CD4-positive, alpha-beta T cell treated with Interferon gamma for 1 hour (primary cell): ENCODE measurements around the gene CD9.
A peak's percentile ranks its signal among the peaks of the same experiment; 100 is the strongest.
"Not testable (repeated sequence)": the region's sequence is repeated elsewhere in the genome, so short reads cannot be mapped to it uniquely, and the experiment has no call there.

Experiments
- DNase-seq: peaks from one replicate; pipeline ENCODE4 v3.0.0-alpha.2; 2020

CD9 gene

DNA sequence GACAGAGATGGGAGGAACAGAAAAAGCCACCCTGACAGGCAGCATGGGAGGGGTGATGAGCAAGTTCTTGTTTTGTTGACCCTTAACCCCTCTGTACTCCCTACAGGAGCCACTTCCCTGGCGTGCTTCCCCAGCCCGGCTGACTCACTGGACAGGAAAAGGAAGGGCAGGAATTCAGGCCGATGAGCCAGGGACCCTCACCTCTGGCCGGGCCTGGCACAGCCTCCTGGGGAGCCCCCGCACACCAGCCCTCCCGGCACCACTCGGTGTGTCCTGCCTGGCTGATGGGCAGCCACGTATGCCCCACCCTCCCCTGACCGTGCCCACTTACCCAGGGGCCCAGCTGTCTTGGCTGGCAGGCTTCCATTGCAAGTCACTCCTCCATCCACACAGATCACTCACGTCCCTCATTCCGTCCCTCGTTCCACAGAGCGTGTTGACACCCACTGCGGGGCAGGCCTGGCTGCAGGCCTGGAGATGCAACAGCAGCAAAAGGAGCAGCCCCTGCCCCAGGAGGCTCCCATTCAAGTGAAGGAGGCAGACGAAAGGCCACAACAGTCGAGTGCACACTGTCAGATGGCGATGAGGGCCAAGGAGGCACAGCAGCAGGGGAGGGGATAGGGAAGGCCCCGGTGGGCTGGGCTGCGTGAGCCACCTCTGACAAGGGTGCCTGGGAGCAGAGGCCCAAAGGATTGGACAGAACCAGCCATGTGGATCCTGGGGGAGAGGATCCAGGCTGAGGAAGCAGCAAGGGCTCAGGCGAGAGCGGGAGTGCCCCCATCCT is 19.7 kb upstream of the CD9 start:
- DNase-seq, result no peak

GRCh38 chr12:6181166-6181565 is 19.0 kb upstream of the CD9 start:
- DNase-seq, result no peak

GRCh38 chr12:6181583-6182278 is 18.5 kb upstream of the CD9 start:
- no peak for DNase-seq

- no peak for DNase-seq
Measured at GRCh38 chr12:6182279-6182898, 17.8 kb upstream of the CD9 start.

DNA sequence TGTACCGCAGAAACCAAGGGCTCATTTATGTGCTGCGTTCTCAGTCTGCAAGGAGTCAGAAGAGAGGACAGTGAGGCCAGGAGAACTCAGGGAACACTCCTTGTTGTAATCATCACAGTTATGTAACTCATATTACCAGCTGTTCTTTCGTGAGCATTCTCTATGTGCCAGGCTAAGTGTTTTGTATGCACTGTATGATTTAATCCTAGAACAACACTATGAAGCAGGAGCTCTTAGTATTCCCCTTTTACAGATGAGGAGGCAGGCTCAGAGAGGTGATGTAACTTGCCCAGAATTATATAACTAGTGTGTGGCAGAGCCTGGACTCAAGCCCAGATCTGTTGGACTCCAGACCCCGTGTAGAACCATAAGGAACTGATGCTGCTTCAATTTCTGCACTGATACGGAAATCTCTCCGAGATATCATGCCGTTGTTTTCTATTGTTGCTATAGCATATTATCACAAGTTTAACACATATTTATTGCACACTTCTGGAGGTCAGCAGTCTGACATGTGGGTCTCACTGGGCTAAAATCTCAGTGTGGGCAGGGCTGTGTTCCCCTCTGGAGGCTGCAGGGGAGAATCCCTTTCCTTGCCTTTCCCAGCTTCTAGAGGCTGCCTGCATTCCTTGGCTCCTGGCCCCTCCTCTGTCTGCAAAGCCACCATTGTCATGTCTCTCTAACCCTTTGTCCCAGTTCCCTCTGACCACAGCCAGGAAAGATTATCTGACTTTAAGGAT is 16.3 kb upstream of the CD9 start:
- DNase-seq, result no peak

- no peak for DNase-seq
Measured at GRCh38 chr12:6185961-6186827, 14.0 kb upstream of the CD9 start.

- DNase-seq, result no peak
Measured at GRCh38 chr12:6187948-6188793, 12.0 kb upstream of the CD9 start.

DNA sequence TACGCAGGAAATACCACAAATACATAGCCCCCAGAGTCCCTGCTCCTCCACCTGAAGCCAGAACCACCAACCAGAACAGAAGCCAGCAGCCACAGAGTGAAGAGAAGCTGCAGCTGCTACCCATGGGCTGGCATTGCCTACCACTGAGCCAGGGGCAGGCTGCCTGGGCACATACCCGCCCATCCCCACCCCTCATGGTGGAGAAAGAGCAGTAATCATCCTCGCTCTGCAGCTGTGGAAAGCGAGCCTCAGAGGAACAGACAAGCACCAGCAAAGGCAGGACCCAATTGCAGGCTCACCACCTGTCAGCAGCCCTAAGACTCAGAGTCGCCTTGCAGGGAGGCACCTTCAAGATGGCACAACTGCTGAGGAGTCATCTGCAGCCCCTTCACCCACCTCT is 11.2 kb upstream of the CD9 start:
- DNase-seq, result no peak

DNA sequence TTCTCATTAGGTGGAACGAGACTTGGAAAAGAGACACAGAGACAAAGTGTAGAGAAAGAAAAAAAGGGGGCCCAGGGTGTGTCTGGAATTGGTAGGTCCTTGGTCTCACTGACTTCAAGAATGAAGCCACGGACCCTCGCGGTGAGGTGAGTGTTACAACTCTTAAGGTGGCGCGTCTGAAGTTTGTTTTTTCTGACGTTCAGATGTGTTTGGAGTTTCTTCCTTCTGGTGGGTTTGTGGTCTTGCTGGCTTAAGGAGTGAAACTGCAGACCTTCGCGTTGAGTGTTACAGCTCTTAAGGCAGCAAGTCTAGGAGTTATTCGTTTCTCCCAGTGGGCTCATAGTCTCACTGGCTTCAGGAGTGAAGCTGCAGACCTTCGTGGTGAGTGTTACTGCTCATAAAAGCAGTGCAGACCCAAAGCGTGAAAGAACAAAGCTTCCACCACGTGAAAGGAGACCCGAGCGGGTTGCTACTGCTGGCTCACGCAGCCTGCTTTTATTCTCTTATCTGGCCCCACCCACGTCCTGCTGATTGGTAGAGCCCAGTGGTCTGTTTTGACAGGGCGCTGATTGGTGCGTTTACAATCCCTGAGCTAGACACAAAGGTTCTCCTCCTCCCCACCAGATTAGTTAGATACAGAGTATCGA is 10.1 kb upstream of the CD9 start:
- not testable (repeated sequence) for DNase-seq

DNA sequence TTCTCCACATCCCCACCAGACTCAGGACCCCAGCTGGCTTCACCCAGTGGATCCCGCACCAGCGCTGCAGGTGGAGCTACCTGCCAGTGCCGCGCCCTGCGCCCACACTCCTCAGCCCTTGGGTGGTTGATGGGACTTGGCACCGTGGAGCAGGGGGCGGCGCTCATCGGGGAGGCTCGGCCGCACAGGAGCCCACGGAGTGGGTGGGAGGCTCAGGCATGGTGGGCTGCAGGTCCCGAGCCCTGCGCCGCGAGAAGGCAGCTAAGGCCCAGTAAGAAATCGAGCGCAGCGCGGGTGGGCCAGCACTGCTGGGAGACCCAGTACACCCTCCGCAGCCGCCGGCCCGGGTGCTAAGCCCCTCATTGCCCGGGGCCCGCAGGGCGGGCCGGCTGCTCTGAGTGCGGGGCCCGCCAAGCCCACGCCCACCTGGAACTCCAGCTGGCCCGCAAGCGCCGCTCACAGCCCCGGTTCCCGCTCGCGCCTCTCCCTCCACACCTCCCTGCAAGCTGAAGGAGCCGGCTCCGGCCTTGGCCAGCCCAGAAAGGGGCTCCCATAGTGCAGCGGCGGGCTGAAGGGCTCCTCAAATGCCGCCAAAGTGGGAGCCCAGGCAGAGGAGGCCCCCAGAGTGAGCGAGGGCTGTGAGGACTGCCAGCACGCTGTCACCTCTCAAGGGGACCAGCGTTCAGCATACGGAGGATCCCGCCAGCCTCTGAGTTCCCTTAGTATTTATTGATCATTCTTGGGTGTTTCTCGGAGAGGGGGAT is 9.3 kb upstream of the CD9 start:
- DNase-seq, result not testable (repeated sequence)

GRCh38 chr12:6192604-6193380 is 7.4 kb upstream of the CD9 start:
- no peak for DNase-seq

DNA sequence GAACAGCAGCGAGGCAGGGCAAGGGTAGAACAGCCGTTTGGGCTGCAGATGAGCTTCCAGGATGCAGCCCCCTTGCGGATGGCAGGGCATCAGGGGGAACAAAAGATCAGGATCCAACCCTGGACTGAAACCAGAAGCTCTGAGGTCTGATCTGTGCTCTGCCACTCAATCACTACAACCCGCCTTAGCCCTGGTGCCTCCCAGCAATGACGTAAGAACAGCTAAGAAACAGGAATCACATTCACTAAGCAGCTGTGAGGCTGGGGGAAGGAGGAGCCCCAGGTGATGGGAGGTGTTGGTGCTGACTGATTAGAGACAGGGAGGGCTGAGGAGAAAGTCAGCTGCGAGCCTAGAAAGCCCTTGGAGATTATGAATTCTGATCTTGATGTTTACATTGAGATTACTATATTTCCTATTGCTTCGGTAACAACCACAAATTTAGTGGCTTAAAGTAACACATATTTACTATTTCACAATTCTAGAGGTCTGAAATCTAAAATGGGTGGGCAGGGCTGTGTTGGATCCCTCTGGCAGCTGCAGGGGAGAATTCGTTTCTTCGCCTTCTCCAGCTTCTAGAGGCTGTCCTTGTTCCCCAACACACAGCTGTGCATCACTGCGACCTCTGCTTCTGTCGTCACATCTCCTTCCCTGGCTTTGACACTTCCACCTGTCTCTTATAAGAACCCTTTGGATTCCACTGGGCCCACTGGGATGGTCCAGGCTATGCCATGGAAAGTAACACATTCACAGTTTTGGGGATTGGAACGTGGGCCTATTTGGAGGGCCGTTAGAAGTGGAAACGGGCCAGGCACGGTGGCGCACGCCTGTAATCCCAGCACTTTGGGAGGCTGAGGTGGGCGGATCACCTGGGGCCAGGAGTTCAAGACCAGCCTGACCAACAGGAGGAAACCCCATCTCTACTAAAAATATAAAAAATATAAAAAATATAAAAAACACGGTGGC is 6.1 kb upstream of the CD9 start:
- peak; percentile 46 for DNase-seq

GRCh38 chr12:6195665-6196535 is 4.3 kb upstream of the CD9 start:
- peak; percentile 56 for DNase-seq

DNA sequence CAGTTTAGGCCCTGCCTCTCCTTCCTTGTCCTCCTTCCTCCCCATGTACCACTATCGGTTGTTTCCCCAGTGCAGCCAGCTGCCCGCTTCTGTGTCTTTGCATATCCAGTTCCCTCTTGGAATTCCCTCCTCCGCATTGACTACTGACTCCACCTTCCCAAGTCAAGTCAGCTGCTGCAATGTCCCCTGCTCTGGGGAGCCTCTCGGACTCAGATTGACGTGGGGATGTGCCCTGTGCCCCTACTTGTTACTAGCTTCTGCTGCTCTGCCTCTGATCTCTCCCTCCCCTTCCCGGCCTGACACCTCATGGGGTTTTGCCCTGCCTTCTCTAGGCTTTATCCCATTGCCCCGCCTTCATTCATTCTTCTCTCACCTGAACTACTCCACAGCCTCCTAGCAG is 2.1 kb upstream of the CD9 start:
- no peak for DNase-seq

GRCh38 chr12:6198556-6198955 is 1.6 kb upstream of the CD9 start:
- no peak for DNase-seq

- no peak for DNase-seq
Measured at GRCh38 chr12:6198985-6199530, 1.1 kb upstream of the CD9 start.
